ENCODE data around the gene SYT1.

Gene SYT1

GRCh38 chr12:79421236-79421740 is 556.7 kb downstream of the SYT1 start:
- TF ChIP-seq TAF1 (IDR thresholded peaks at IDR 0.05; ENCODE audit: borderline replicate concordance, insufficient read depth, low read length) = no peak
- no peak for TF ChIP-seq POLR2AphosphoS5 (IDR thresholded peaks at IDR 0.05; ENCODE audit: low read depth, low read length)
- TF ChIP-seq FOXP2 (optimal IDR thresholded peaks at IDR 0.05; ENCODE audit: borderline replicate concordance, extremely low read depth, extremely low read length, insufficient read depth) = no peak
- TF ChIP-seq REST (IDR thresholded peaks at IDR 0.05; ENCODE audit: insufficient read depth in 1 of 2, low read depth in 2 of 2, low read length in 2 of 2) = no peak
- TF ChIP-seq SIN3A (IDR thresholded peaks at IDR 0.05; ENCODE audit: borderline replicate concordance, insufficient read depth, low read length) = no peak

GRCh38 chr12:79422060-79422812 is 557.7 kb downstream of the SYT1 start:
- no peak for TF ChIP-seq REST (IDR thresholded peaks at IDR 0.05; ENCODE audit: insufficient read depth in 1 of 2, low read depth in 2 of 2, low read length in 2 of 2)
- no peak for TF ChIP-seq TAF1 (IDR thresholded peaks at IDR 0.05; ENCODE audit: borderline replicate concordance, insufficient read depth, low read length)
- no peak for TF ChIP-seq FOXP2 (optimal IDR thresholded peaks at IDR 0.05; ENCODE audit: borderline replicate concordance, extremely low read depth, extremely low read length, insufficient read depth)
- no peak for TF ChIP-seq POLR2AphosphoS5 (IDR thresholded peaks at IDR 0.05; ENCODE audit: low read depth, low read length)
- no peak for TF ChIP-seq SIN3A (IDR thresholded peaks at IDR 0.05; ENCODE audit: borderline replicate concordance, insufficient read depth, low read length)

- TF ChIP-seq FOXP2 (optimal IDR thresholded peaks at IDR 0.05; ENCODE audit: borderline replicate concordance, extremely low read depth, extremely low read length, insufficient read depth) (no peak), POLR2AphosphoS5 (IDR thresholded peaks at IDR 0.05; ENCODE audit: low read depth, low read length) (no peak), REST (IDR thresholded peaks at IDR 0.05; ENCODE audit: insufficient read depth in 1 of 2, low read depth in 2 of 2, low read length in 2 of 2) (no peak), SIN3A (IDR thresholded peaks at IDR 0.05; ENCODE audit: borderline replicate concordance, insufficient read depth, low read length) (no peak), TAF1 (IDR thresholded peaks at IDR 0.05; ENCODE audit: borderline replicate concordance, insufficient read depth, low read length) (no peak)
Observed at GRCh38 chr12:79423560-79423959, 559.0 kb downstream of the SYT1 start.

- TF ChIP-seq POLR2AphosphoS5 (IDR thresholded peaks at IDR 0.05; ENCODE audit: low read depth, low read length) (no peak), SIN3A (IDR thresholded peaks at IDR 0.05; ENCODE audit: borderline replicate concordance, insufficient read depth, low read length) (no peak), REST (IDR thresholded peaks at IDR 0.05; ENCODE audit: insufficient read depth in 1 of 2, low read depth in 2 of 2, low read length in 2 of 2) (no peak), FOXP2 (optimal IDR thresholded peaks at IDR 0.05; ENCODE audit: borderline replicate concordance, extremely low read depth, extremely low read length, insufficient read depth) (no peak), TAF1 (IDR thresholded peaks at IDR 0.05; ENCODE audit: borderline replicate concordance, insufficient read depth, low read length) (no peak)
Observed at GRCh38 chr12:79424109-79424721, 559.6 kb downstream of the SYT1 start.
